ENCODE measurements around the gene BAIAP2L2.

GRCh38 chr22:38085056-38085455 is 25.4 kb downstream of the BAIAP2L2 start:
- TF ChIP-seq POLR2AphosphoS5 (IDR thresholded peaks at IDR 0.05; ENCODE audit: borderline replicate concordance, low read depth, low read length): no peak
- no peak for TF ChIP-seq EZH2 (IDR thresholded peaks at IDR 0.05)

All from SK-N-MC (cell line).